Retinal pigment epithelial cell (primary cell): ENCODE results near the gene LATS1.
"Not testable (repeated sequence)": the region's sequence is repeated elsewhere in the genome, so short reads cannot be mapped to it uniquely, and the experiment has no call there.

Experiments used
- DNase-seq: peaks from one replicate; pipeline ENCODE4 v3.0.0-alpha.2; 2010; ENCODE audit warnings: low read depth
- H3K4me3 ChIP-seq: 2 replicates; pipeline ENCODE4 v1.5.1; 2011; ENCODE audit warnings: mild to moderate bottlenecking, low read length, control low read depth, moderate library complexity
- CTCF ChIP-seq: conservative IDR thresholded peaks from 2 replicates; pipeline ENCODE4 v1.5.1; 2011; ENCODE audit warnings: low read depth, low read length, control low read depth, inconsistent platforms

Gene LATS1

DNA sequence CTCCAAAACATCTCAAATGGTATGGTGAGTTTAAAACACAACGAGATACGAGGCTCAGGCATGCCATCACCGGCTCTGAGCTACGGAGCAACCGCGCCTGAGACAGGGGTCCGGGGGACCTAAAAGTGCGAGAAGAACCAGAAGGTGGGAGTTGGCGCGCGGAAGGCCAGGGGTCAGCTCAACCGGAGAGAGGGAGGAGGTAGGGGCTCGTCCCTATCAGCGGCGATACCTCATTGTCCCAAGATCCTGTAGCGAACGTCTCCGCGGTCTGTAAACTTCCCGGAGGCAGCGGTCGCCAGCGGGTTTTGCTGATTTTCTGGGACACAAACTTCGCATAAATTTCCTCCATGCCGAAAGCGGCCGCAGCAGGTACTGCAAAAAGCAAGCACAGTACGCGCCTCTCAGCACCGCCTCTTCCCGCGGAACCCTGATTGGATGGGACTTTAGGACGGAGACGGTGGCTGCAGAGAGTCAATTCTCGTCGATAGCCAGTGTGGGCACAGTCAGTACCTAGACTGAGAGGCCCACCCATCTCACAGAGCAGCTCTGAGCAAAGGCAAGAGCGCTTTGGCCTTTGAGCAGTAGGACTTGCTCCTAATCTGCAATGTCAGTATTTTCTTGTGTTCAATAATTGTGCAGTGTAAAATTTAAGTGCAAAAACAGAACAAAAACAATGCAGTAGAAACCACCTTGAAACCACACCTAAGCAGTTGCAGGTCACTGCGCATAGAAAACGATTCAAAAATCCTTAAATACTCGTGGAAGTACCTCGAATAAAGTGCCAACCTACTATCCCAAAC is 28.4 kb upstream of the LATS1 start, which contains the start of gene NUP43:
TSS of gene NUP43 (minus strand) at position 383 of the 800 bp plus-strand sequence. CDS start at position 349, 34 bp downstream.
- peak within 1 kb of the TSS; percentile 97 for H3K4me3 ChIP-seq
- TF ChIP-seq CTCF = peak; percentile 45
- peak; percentile 80 for DNase-seq

- peak overlapping the region; percentile 97 for H3K4me3 ChIP-seq
- DNase-seq = not testable (repeated sequence)
Observed at GRCh38 chr6:149745252-149745651, 27.4 kb upstream of the LATS1 start.

GRCh38 chr6:149734915-149735314 is 17.0 kb upstream of the LATS1 start:
- no peak overlapping the region for H3K4me3 ChIP-seq
- DNase-seq = no peak
- no peak for TF ChIP-seq CTCF

DNA sequence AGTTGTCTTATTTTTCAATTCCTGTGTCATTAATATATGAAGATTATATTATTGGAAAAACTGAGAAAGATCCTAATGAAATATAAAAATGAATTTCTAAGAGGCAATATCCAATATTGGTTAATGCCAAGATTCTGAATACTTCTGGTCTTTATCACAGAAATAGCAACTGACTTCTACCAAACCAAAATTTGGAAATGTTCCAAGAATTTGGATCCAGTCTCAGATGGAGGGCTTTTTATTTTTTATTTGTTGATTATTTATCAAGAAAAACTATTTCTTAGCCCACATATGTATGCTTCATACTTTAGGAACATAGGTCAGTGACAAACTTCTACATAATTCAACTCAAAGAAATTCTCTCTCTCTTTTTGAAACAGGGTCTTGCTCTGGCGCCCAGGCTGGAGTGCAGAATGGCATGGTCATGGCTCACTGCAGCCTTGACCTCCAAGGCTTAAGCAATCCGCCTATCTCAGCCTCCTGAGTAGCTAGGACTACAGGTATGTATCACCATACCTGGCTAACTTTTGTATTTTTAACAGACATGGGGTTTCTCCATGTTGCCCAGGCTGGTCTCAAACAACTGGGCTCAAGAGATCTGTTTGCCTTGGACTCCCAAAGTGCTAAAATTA is 15.3 kb upstream of the LATS1 start:
- no peak for TF ChIP-seq CTCF
- no peak for DNase-seq
- H3K4me3 ChIP-seq = no peak overlapping the region

- H3K4me3 ChIP-seq = no peak overlapping the region
- DNase-seq = no peak
- TF ChIP-seq CTCF = no peak
Observed at GRCh38 chr6:149729824-149730223, 11.9 kb upstream of the LATS1 start.

GRCh38 chr6:149728499-149729234 is 10.8 kb upstream of the LATS1 start:
- TF ChIP-seq CTCF = no peak
- no peak overlapping the region for H3K4me3 ChIP-seq
- DNase-seq = no peak

DNA sequence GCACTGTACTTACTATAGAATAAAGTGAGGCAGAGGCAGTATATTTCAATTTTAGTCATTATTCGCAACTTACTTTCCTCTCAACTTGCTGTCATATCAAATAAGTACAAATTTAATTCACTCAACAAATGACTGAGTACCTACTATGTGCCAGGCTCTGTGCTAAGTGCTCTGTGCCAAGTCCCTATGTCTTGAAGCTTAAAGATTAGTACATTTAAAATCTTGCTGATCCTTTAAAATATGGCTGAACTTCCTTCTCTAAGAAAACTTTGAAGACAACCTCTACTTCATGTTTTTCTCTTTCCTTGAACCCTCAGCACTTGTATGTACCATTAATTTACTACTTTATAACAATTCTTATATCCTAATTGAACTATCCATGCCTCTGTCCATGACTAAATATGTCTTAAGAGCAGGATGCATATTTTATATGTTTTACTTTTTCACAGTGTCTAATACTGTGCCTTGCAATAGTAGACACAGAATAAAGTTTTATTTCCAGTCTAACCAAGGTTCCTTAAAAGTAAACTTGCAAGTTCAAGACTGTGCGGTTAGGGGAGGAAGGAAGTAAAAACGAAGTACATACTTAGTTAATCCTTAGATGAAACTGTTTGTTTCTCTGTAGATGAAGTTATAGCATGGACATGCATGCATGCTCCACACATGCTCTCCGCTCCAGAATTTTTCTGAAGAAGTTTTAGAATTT is 10.0 kb upstream of the LATS1 start:
- TF ChIP-seq CTCF = no peak
- DNase-seq = no peak
- H3K4me3 ChIP-seq = no peak overlapping the region
